ENCODE results near the gene FAM83C. TPM values are rescaled to one million over a fixed set of nuclear protein-coding genes. Genes with fewer than 3 reads are reported as not detected.

FAM83C gene
- total RNA-seq, 1 experiment from 2014 or later: not detected

GRCh38 chr20:35284267-35284991, 7.8 kb downstream of the FAM83C start, which contains the start of gene EIF6 (continued):
- TF ChIP-seq REST (IDR thresholded peaks at IDR 0.05; ENCODE audit: low read depth): no peak

- Histone ChIP-seq H3K27me3 (ENCODE audit: insufficient read depth, low read length) (no peaks in the 10 kb centered on the region), H3K9me3 (ENCODE audit: control insufficient read depth in 1 of 2, insufficient read depth in 1 of 2, low read depth in 1 of 2, low read length in 2 of 2) (no peaks in the 10 kb centered on the region), H3K27ac (ENCODE audit: low read depth, low read length) (peak overlapping the region; percentile 88), H3K4me2 (ENCODE audit: low read length) (peak overlapping the region; percentile 84), H3K79me2 (ENCODE audit: insufficient read depth, low read length) (peaks cover 56% of the 10 kb centered on the region), H3K9me2 (ENCODE audit: insufficient read depth) (no peaks in the 10 kb centered on the region), H4K20me1 (ENCODE audit: insufficient read depth) (no peaks in the 10 kb centered on the region), H3K36me3 (ENCODE audit: control insufficient read depth in 1 of 2, insufficient read depth in 2 of 2, low read length in 2 of 2) (peaks cover 17 to 35% of the 10 kb centered on the region in 2 experiments), H3K4me3 (replicated peaks in 1 of 2; ENCODE audit: low read depth in 1 of 2, low read length in 2 of 2) (peak overlapping the region; percentile 96 to 100), H3K4me1 (ENCODE audit: control insufficient read depth in 1 of 2, insufficient read depth in 2 of 2, low read length in 2 of 2) (peaks cover 8 to 33% of the 10 kb centered on the region in 2 experiments; a peak in 3 of 4 replicates), H3K9ac (ENCODE audit: low read length) (peak overlapping the region; percentile 98), H2AFZ (ENCODE audit: low read depth, low read length, poor library complexity, severe bottlenecking) (no peak overlapping the region)
- ChIA-PET CTCF (interaction anchor here (1.0 to 1.8 kb wide), 7 partner anchors 18 to 411 kb away, joined by 3 to 8 read pairs (median 4); partner anchors contain the start of gene GGT7), RAD21 (ENCODE audit: low non-redundant PET in 1 of 2, low total read pairs in 2 of 2, uncharacterized antibody in 2 of 2, unreplicated experiment in 2 of 2) (interaction anchor here in 1 of 2 experiments (0.9 kb wide), 1 partner anchor 139 kb away, joined by 3 read pairs; no protein-coding TSS in a partner anchor), POLR2A (interaction anchor here (0.9 to 1.7 kb wide), 2 partner anchors 10 to 22 kb away, joined by 3 to 7 read pairs; no protein-coding TSS in a partner anchor)
- TF ChIP-seq ZBTB33 (IDR thresholded peaks at IDR 0.05; ENCODE audit: extremely low read depth, insufficient replicate concordance, low read length) (no peak), SIN3A (IDR thresholded peaks at IDR 0.05; ENCODE audit: low read depth) (0 out of 2 replicates have a peak, but pooled peaks have one; percentile 28)
- BruUV-seq (replicated peaks): TSS peak; percentile 70
- ATAC-seq (peak; percentile 37; the same call in 1 of the 2 replicates), DNase-seq (ENCODE audit: low read depth, low spot score) (no peak)
- intact Hi-C loops (cut with micrococcal nuclease): no loop called here
These were observed 8.6 kb downstream of the FAM83C start for GRCh38 chr20:35283441-35284266.
